Mesendoderm (in vitro differentiated cells): ENCODE measurements around the gene TP53I13.

Experiments
- DNase-seq: peaks from one replicate; pipeline ENCODE4 v3.0.0; 2013
- H2AK5ac ChIP-seq: 2 replicates; pipeline ENCODE4 v1.6.1; 2013; ENCODE audit warnings: low read length, inconsistent platforms
- H2BK120ac ChIP-seq: 2 replicates; pipeline ENCODE4 v1.6.1; 2013; ENCODE audit warnings: low read depth, mild to moderate bottlenecking, low read length, moderate library complexity, mixed read lengths
- H2BK15ac ChIP-seq: replicated peaks from 2 replicates; pipeline ENCODE4 v1.6.1; 2013; ENCODE audit warnings: low read depth, mild to moderate bottlenecking, moderate library complexity
- H2BK5ac ChIP-seq: 2 replicates; pipeline ENCODE4 v1.6.1; 2013; ENCODE audit warnings: low read length, inconsistent platforms
- H3K18ac ChIP-seq: 2 replicates; pipeline ENCODE4 v1.6.1; 2013; ENCODE audit warnings: mild to moderate bottlenecking, low read length, mixed read lengths
- H3K23ac ChIP-seq: one replicate; pipeline ENCODE4 v1.6.1; 2013; ENCODE audit warnings: low read length
- H3K27ac ChIP-seq: 2 replicates; pipeline ENCODE4 v1.5.1; 2013; ENCODE audit warnings: low read depth, mild to moderate bottlenecking, inconsistent platforms, low read length, moderate library complexity
- H3K27me3 ChIP-seq: 2 replicates; pipeline ENCODE4 v1.6.1; 2013; ENCODE audit warnings: low read length, control low read depth, mild to moderate bottlenecking, inconsistent platforms; ENCODE audit not compliant: insufficient read depth, poor library complexity
- H3K36me3 ChIP-seq: 2 replicates; pipeline ENCODE4 v1.6.1; 2013; ENCODE audit warnings: low read length, inconsistent platforms; ENCODE audit not compliant: control insufficient read depth, insufficient read depth
- H3K4ac ChIP-seq: one replicate; pipeline ENCODE4 v1.6.1; 2013; ENCODE audit warnings: low read depth, mild to moderate bottlenecking, low read length, moderate library complexity
- H3K4me1 ChIP-seq: 2 replicates; pipeline ENCODE4 v1.6.1; 2013; ENCODE audit warnings: low read depth, low read length, inconsistent platforms; ENCODE audit not compliant: control insufficient read depth
- H3K4me2 ChIP-seq: 2 replicates; pipeline ENCODE4 v1.6.1; 2013; ENCODE audit warnings: low read length
- H3K4me3 ChIP-seq: 2 replicates; pipeline ENCODE4 v1.5.1; 2013; ENCODE audit warnings: mild to moderate bottlenecking, low read length
- H3K56ac ChIP-seq: one replicate; pipeline ENCODE4 v1.6.1; 2013; ENCODE audit warnings: low read length
- H3K79me1 ChIP-seq: 2 replicates; pipeline ENCODE4 v1.6.1; 2013; ENCODE audit warnings: low read length, inconsistent platforms
- H3K79me2 ChIP-seq: 2 replicates; pipeline ENCODE4 v1.6.1; 2013; ENCODE audit warnings: mild to moderate bottlenecking, low read length; ENCODE audit not compliant: control insufficient read depth, insufficient read depth
- H3K9ac ChIP-seq: 2 replicates; pipeline ENCODE4 v1.6.1; 2013; ENCODE audit warnings: low read length, inconsistent platforms
- H4K5ac ChIP-seq: one replicate; pipeline ENCODE4 v1.6.1; 2013; ENCODE audit warnings: low read length
- H4K8ac ChIP-seq: one replicate; pipeline ENCODE4 v1.6.1; 2013; ENCODE audit warnings: low read depth, mild to moderate bottlenecking, control low read depth, low read length, moderate library complexity
- WGBS: extraction: QIAGEN DNeasy Blood & Tissue Kit; methylation state at CpG from one replicate; pipeline ENCODE4 v1.1.7; 2013; ENCODE audit warnings: low lambda C conversion rate, missing lambda C conversion rate; ENCODE audit not compliant: insufficient coverage; ENCODE audit errors: extremely low coverage; 5-methylcytosine and 5-hydroxymethylcytosine counted together

Gene TP53I13

GRCh38 chr17:29621751-29622194 is 53.3 kb downstream of the TP53I13 start:
- H4K5ac ChIP-seq, result no peak overlapping the region
- H2BK15ac ChIP-seq, result no peak overlapping the region
- no peak overlapping the region for H3K9ac ChIP-seq
- H3K79me1 ChIP-seq, result no peaks in the 10 kb centered on the region
- no peak overlapping the region for H3K18ac ChIP-seq
- H3K36me3 ChIP-seq, result no peaks in the 10 kb centered on the region
- H3K23ac ChIP-seq, result no peak overlapping the region
- no peak overlapping the region for H3K4me2 ChIP-seq
- no peaks in the 10 kb centered on the region for H3K79me2 ChIP-seq
- no peak overlapping the region for H2BK120ac ChIP-seq
- H4K8ac ChIP-seq, result no peak overlapping the region
- H2BK5ac ChIP-seq, result no peak overlapping the region
- no peak overlapping the region for H3K4ac ChIP-seq
- H3K27me3 ChIP-seq, result peaks cover under 1% of the 10 kb centered on the region
- no peak overlapping the region for H2AK5ac ChIP-seq
- no peak overlapping the region for H3K27ac ChIP-seq
- H3K4me3 ChIP-seq, result no peak overlapping the region
- no peak for DNase-seq
- WGBS, result no CpG with 5 or more reads among the region's 8 CpGs
- peaks cover 11% of the 10 kb centered on the region for H3K4me1 ChIP-seq
- H3K56ac ChIP-seq, result no peak overlapping the region
